WERI-Rb-1 (cell line): Measurements from ENCODE around the gene LSG1.
"Not testable (repeated sequence)": the region's sequence is repeated elsewhere in the genome, so short reads cannot be mapped to it uniquely, and the experiment has no call there.

Source experiments
- DNase-seq: peaks from one replicate; pipeline ENCODE4 v3.0.0-alpha.2; 2020
- H3K27ac ChIP-seq: fragments of 250-450 bp; sonication (Bioruptor Pico); 2 replicates; pipeline ENCODE4 v1.5.1; 2020; ENCODE audit warnings: mild to moderate bottlenecking, moderate library complexity
- H3K27me3 ChIP-seq: fragments of 250-450 bp; sonication (Bioruptor Pico); 2 replicates; pipeline ENCODE4 v1.5.1; 2021; ENCODE audit warnings: mild to moderate bottlenecking, low read depth, moderate library complexity; ENCODE audit not compliant: insufficient read depth, severe bottlenecking
- H3K36me3 ChIP-seq: fragments of 250-450 bp; sonication (Bioruptor Pico); 2 replicates; pipeline ENCODE4 v1.5.1; 2020; ENCODE audit warnings: mild to moderate bottlenecking, moderate library complexity
- H3K4me3 ChIP-seq: 2 replicates; pipeline ENCODE4 v1.5.1; 2011; ENCODE audit warnings: low read depth, mild to moderate bottlenecking, control low read depth, low read length
- H3K9me3 ChIP-seq: fragments of 250-450 bp; sonication (Bioruptor Pico); 2 replicates; pipeline ENCODE4 v1.5.1; 2021; ENCODE audit warnings: mild to moderate bottlenecking, moderate library complexity; ENCODE audit not compliant: severe bottlenecking
- TF ChIP-seq, protein P1 (sequence below): IDR thresholded peaks from 2 replicates; pipeline ENCODE4 v1.5.1; 2011; ENCODE audit warnings: low read depth, mild to moderate bottlenecking, control low read depth, inconsistent platforms, low read length

The LSG1 gene

DNA sequence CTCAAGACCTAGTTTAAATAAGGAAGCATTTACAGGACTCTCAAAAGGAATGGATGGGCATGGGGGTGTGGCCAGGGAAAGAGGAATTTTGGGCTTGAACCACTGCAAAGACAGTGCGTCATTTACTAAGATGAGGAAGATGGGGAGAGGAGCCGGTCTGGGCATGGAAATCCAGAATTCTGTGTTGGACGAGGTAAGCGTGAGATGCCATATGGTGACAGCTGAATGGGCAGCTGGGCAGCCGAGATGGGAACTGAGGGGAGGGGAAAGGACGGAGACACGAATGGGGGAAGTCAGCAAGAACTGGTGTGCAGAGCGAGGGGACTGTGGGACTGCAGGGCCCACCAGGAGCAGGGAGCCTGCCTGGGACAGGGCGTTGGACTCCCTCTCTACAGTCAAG, 63.0 kb downstream of the LSG1 start:
- no peaks in the 10 kb centered on the region; the same call in 1 of the 2 replicates for H3K36me3 ChIP-seq
- H3K9me3 ChIP-seq = no peaks in the 10 kb centered on the region
- no peak overlapping the region for H3K4me3 ChIP-seq
- TF ChIP-seq, protein P1, sequence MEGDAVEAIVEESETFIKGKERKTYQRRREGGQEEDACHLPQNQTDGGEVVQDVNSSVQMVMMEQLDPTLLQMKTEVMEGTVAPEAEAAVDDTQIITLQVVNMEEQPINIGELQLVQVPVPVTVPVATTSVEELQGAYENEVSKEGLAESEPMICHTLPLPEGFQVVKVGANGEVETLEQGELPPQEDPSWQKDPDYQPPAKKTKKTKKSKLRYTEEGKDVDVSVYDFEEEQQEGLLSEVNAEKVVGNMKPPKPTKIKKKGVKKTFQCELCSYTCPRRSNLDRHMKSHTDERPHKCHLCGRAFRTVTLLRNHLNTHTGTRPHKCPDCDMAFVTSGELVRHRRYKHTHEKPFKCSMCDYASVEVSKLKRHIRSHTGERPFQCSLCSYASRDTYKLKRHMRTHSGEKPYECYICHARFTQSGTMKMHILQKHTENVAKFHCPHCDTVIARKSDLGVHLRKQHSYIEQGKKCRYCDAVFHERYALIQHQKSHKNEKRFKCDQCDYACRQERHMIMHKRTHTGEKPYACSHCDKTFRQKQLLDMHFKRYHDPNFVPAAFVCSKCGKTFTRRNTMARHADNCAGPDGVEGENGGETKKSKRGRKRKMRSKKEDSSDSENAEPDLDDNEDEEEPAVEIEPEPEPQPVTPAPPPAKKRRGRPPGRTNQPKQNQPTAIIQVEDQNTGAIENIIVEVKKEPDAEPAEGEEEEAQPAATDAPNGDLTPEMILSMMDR = no peak
- H3K27ac ChIP-seq = no peak overlapping the region
- H3K27me3 ChIP-seq = no peaks in the 10 kb centered on the region
- DNase-seq = no peak

DNA sequence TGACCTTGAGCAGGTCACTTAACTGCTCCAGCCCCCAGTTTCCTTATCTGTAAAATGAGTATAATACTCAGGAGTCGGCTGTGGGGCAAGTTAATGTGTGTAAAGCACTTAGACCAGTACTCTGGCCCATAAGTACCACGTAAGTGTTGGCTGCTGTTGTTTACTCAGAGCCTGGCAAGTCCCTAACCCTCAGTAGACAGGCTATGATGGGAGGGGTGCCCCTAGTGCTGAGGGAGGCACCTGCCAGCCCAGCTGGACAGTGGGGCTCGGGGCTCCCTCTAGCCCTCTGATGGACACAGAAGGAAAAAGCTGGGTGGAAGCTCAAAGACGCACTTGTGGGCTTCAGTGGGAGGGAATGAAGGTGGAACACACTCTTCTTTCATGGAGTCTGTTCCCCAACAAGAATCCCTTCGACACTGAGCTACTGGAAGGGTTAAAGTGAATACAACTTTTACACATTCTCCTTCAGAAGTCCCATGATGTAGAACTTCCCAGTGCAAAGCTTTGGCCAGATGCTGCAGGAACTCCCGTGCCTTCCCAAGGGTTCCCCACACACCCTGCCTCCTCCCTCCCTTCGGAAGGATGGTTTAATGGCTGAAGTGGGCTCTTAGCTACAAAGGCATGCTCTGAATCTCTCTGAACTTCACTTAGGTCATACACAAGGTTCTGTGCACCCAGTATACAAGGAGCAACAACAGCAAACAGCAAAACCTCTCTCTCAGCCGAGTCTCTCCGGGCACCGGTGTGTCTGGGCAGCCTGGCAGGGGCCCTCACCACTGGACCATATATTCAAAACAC, 64.2 kb downstream of the LSG1 start:
- DNase-seq = no peak
- no peaks in the 10 kb centered on the region for H3K27me3 ChIP-seq
- H3K27ac ChIP-seq = no peak overlapping the region
- TF ChIP-seq, protein P1 = no peak
- H3K36me3 ChIP-seq = no peaks in the 10 kb centered on the region; the same call in 1 of the 2 replicates
- H3K9me3 ChIP-seq = no peaks in the 10 kb centered on the region
- H3K4me3 ChIP-seq = no peak overlapping the region

DNA sequence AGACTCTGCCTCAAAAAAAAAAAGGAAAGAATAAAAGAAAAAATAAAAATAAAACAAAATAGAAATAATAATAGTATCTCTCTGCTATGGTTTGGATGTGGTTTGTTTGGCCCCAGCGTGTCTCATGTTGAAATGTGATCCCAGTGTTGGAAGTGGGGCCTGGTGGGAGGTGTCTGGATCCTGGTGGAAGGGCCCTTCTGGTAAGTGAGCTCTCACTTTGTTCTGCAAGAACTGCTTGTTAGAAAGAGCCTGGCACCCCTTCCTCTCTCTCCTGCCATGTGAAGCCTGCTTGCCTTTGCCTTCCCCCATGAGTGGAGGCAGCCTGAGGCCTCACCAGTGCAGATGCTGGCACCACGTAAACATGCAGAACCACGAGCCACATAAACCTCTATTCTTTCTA, 65.0 kb downstream of the LSG1 start:
- TF ChIP-seq, protein P1 = no peak
- no peaks in the 10 kb centered on the region for H3K27me3 ChIP-seq
- DNase-seq = no peak
- H3K36me3 ChIP-seq = no peaks in the 10 kb centered on the region; the same call in 1 of the 2 replicates
- no peak overlapping the region for H3K27ac ChIP-seq
- H3K9me3 ChIP-seq = no peaks in the 10 kb centered on the region
- no peak overlapping the region for H3K4me3 ChIP-seq

DNA sequence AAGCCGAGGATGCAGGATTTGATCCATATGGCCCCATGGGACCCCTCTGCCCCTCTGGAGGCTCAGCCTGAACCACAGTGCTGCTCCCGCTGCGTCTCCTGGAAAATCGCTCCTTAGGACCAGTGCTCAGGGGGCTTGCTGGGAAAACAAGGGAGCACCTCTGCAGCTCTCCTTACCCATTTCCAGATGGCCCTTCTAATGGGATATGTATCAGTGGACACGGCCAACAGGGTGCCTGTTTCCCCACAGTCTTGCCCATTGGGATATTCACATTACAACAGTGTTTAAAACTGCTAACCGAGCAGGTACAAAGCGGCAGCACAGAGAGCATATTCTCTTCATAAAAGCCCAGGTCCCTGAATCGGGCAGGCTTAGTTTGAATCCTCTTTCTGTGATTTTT, 65.8 kb downstream of the LSG1 start:
- no peaks in the 10 kb centered on the region for H3K27me3 ChIP-seq
- H3K36me3 ChIP-seq = no peaks in the 10 kb centered on the region; the same call in 1 of the 2 replicates
- TF ChIP-seq, protein P1 = no peak
- no peak for DNase-seq
- H3K9me3 ChIP-seq = no peaks in the 10 kb centered on the region
- no peak overlapping the region for H3K27ac ChIP-seq
- H3K4me3 ChIP-seq = no peak overlapping the region

DNA sequence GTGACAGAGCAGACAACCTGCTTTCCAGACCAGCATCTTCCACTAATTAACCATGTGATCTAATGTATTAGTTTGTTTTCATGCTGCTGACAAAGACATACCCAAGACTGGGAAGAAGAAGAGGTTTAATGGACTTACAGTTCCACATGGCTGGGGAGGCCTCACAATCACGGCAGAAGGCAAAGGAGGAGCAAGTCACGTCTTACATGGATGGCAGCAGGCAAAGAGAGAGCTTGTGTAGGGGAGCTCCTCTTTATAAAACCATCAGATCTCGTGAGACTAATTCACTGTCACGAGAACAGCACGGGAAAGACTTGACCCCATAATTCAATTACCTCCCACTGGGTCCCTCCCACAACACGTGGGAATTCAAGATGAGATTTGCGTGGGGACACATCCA, 66.7 kb downstream of the LSG1 start:
- H3K4me3 ChIP-seq, H3K36me3 ChIP-seq, H3K27ac ChIP-seq, H3K9me3 ChIP-seq, DNase-seq, H3K27me3 ChIP-seq: not testable (repeated sequence)

DNA sequence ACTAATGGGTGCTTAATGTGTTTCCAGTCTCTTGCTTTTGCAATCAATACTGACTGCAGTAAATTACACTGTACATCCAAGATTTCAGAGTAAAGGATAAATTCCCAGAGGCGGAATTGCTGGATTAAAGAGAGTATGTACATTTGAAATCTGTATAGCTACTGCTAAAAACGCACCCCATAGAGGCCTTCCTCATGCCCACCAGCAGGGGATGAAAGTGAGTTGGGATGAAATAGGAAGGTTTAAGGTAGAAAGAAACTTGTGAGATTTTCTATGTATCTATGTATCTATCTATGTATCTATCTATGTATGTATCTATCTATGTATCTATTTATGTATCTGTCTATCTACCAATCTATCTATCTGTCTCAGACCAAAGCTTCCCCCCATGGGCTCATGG, 67.2 kb downstream of the LSG1 start:
- Histone ChIP-seq H3K27ac (no peak overlapping the region), H3K9me3 (no peaks in the 10 kb centered on the region), H3K4me3 (no peak overlapping the region), H3K36me3 (no peaks in the 10 kb centered on the region; the same call in 1 of the 2 replicates), H3K27me3 (no peaks in the 10 kb centered on the region)
- DNase-seq = no peak
- TF ChIP-seq, protein P1 = 0 out of 2 replicates have a peak, but pooled peaks have one; percentile 9
